K562 (cell line): ENCODE data around the gene TRUB2. TPM values are rescaled to one million over a fixed set of nuclear protein-coding genes. Genes with fewer than 3 reads are reported as not detected.
"Not testable (repeated sequence)": the region's sequence is repeated elsewhere in the genome, so short reads cannot be mapped to it uniquely, and the experiment has no call there.

Experiments used
- HMG20A ChIP-seq: fragments of 450-650 bp; formaldehyde crosslinking; conservative IDR thresholded peaks from 2 replicates; pipeline ENCODE4 v1.4.0; 2020; ENCODE audit warnings: mild to moderate bottlenecking, mixed read lengths
- KLF13 ChIP-seq: fragments of 450-650 bp; IDR thresholded peaks from 2 replicates; pipeline ENCODE4 v1.6.1; 2016; ENCODE audit warnings: missing genetic modification characterization, low read depth, mild to moderate bottlenecking, missing compliant biosample characterization, moderate library complexity, borderline replicate concordance
- KLF6 ChIP-seq: fragments of 250-450 bp; sonication (Bioruptor Pico); IDR thresholded peaks from 2 replicates; pipeline ENCODE4 v1.4.0; 2020; ENCODE audit warnings: mild to moderate bottlenecking, moderate library complexity, borderline replicate concordance
- MYC ChIP-seq, 2 experiments: fragments of 250-450 bp in 1 of 2; sonication (Bioruptor Pico) in 1 of 2; IDR thresholded peaks; 2 replicates each; pipeline versions ENCODE4 v1.5.1 to v1.6.1; 2012 to 2021; ENCODE audit warnings: low read depth in 2 of 2, borderline replicate concordance in 1 of 2, improper control_type of control experiment in 1 of 2, low read length in 1 of 2, mild to moderate bottlenecking in 1 of 2, moderate library complexity in 1 of 2
- OTX1 ChIP-seq: fragments of 450-650 bp; formaldehyde crosslinking; IDR thresholded peaks from 2 replicates; pipeline ENCODE4 v1.4.0; 2022; ENCODE audit warnings: mild to moderate bottlenecking
- SRF ChIP-seq, 2 experiments: fragments of 250-450, 450-650 bp in 1 of 2; sonication (Bioruptor Pico) in 1 of 2; sonication (generic) in 1 of 2; formaldehyde crosslinking; IDR thresholded peaks; 2 replicates each; pipeline versions ENCODE4 v1.5.0 to v1.5.1; 2020 to 2022; ENCODE audit warnings: mild to moderate bottlenecking in 1 of 2, missing genetic modification reagents in 1 of 2
- TBL1XR1 ChIP-seq, 2 experiments: IDR thresholded peaks; 2 replicates each; pipeline ENCODE4 v1.6.1; 2012; ENCODE audit warnings: improper control_type of control experiment in 2 of 2, low read length in 2 of 2, mild to moderate bottlenecking in 1 of 2
- ZNF134 ChIP-seq: fragments of 250-450 bp; sonication (Bioruptor Pico); conservative IDR thresholded peaks from 2 replicates; pipeline ENCODE4 v1.4.0; 2020
- ZNF174 ChIP-seq: fragments of 250-450 bp; sonication (Bioruptor Pico); IDR thresholded peaks from 2 replicates; pipeline ENCODE4 v1.4.0; 2020; ENCODE audit warnings: mild to moderate bottlenecking
- ZNF57 ChIP-seq: fragments of 450-650 bp; formaldehyde crosslinking; IDR thresholded peaks from 2 replicates; pipeline ENCODE4 v1.4.0; 2020; ENCODE audit warnings: mild to moderate bottlenecking, moderate library complexity
- polyA plus RNA-seq, 8 experiments: library from polyadenylated mRNA; depleted of rRNA in 4 of 8; stranded (reverse) in 5 of 8; unstranded in 3 of 8; fragments of >200 nt; fragmentation: Nextera tagmentation in 2 of 8; fragmentation: Illumina TruSeq in 1 of 8; extraction: Ambion mirVana in 2 of 8; extraction: Trizol in 1 of 8; gene quantifications; 2 replicates each; pipeline versions ENCODE4 v1.2.1 to v1.2.3, GENCODE V29; 2011 to 2014; ENCODE audit warnings: inconsistent platforms in 1 of 8, missing spikeins in 1 of 8
- total RNA-seq, 7 experiments: library from RNA; depleted of rRNA in 6 of 7; stranded (reverse); fragments of >200 nt in 6 of 7; fragmentation: Illumina TruSeq in 2 of 7; extraction: Trizol in 2 of 7; gene quantifications; 2 replicates each; pipeline versions ENCODE4 v1.2.1 to v1.2.3, GENCODE V29; 2011 to 2021; ENCODE audit warnings: low replicate concordance in 1 of 7
- TF ChIP-seq, protein P1 (sequence below): fragments of 250-450 bp; sonication (Bioruptor Pico); IDR thresholded peaks from 2 replicates; pipeline ENCODE4 v1.4.0; 2020; ENCODE audit warnings: mild to moderate bottlenecking
- TF ChIP-seq, protein P2 (sequence below): fragments of 450-650 bp; formaldehyde crosslinking; IDR thresholded peaks from 2 replicates; pipeline ENCODE4 v1.4.0; 2020; ENCODE audit warnings: mild to moderate bottlenecking, moderate library complexity
- TF ChIP-seq, protein P3 (sequence below): fragments of 250-450 bp; sonication (Bioruptor Pico); IDR thresholded peaks from 2 replicates; pipeline ENCODE4 v1.8.0; 2022; ENCODE audit warnings: moderate library complexity, mild to moderate bottlenecking, inconsistent platforms
- TF ChIP-seq, protein P4 (sequence below): fragments of 250-450 bp; sonication (Bioruptor Pico); IDR thresholded peaks from 2 replicates; pipeline ENCODE4 v1.4.0; 2020; ENCODE audit warnings: mild to moderate bottlenecking, moderate library complexity, borderline replicate concordance
- TF ChIP-seq, protein P5 (sequence below), 2 experiments: fragments of 450-650 bp in 1 of 2; sonication (generic) in 1 of 2; formaldehyde crosslinking in 1 of 2; IDR thresholded peaks in 1 of 2; conservative IDR thresholded peaks in 1 of 2; 2 replicates each; pipeline versions ENCODE4 v1.6.1 to v1.8.1; 2016 to 2023; ENCODE audit warnings: mild to moderate bottlenecking in 2 of 2, moderate library complexity in 2 of 2, inconsistent platforms in 1 of 2, missing genetic modification reagents in 1 of 2

The TRUB2 gene
- total and polyA plus RNA-seq, 9 of the 15 experiments (the other 6 are each of a cell fraction or from before 2014, with no cell fraction given): 9.3 to 110 (median 63.0) TPM

DNA sequence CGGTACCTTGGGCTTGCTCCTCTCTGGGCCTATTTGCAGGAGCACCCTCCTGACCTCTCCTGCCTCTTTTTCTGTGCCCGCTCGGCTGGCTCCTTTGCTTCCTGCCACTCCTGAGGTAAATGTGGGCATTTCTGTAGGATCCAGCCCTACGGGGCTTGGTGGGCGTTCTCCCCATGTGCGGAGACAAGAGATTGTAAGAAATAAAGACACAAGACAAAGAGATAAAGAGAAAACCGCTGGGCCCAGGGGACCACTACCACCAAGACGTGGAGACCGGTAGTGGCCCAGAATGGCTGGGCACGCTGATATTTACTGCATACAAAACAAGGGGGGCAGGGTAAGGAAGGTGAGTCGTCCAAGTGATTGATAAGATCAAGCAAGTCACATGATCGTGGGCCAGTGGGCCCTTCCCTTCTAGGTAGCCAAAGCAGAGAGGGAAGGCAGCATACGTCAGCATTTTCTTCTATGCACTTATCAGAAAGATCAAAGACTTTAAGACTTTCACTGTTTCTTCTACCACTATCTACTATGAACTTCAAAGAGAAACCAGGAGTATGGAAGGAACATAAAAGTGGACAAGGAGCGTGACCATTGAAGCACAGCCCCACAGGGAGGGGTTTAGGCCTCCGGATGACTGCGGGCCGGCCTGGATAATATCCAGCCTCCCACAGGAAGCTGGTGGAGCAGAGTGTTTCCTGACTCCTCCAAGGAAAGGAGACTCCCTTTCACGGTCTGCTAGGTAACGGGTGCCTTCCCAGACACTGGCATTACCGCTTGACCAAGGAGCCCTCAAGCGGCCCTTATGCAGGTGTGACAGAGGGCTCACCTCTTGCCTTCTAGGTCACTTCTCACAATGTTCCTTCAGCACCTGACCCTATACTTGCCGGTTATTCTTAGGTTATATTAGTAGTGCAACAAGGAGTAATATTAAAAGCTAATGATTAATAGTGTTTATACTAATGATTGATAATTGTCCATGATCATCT, 42.9 kb downstream of the TRUB2 start (continued):
- TF ChIP-seq OTX1 (CRISPR knock-in tag): peak; percentile 88
- peak; percentile 71; the same call in 1 of the 2 replicates for TF ChIP-seq KLF6 (CRISPR knock-in tag)
- peak in 1 of 2 experiments; percentile 36; a peak in 1 of 4 replicates for TF ChIP-seq TBL1XR1 (IDR thresholded peaks at IDR 0.05; ENCODE audit: low read length in 2 of 2)
- TF ChIP-seq KLF13 (tag): 0 out of 2 replicates have a peak, but pooled peaks have one; percentile 28
- TF ChIP-seq, protein P1, sequence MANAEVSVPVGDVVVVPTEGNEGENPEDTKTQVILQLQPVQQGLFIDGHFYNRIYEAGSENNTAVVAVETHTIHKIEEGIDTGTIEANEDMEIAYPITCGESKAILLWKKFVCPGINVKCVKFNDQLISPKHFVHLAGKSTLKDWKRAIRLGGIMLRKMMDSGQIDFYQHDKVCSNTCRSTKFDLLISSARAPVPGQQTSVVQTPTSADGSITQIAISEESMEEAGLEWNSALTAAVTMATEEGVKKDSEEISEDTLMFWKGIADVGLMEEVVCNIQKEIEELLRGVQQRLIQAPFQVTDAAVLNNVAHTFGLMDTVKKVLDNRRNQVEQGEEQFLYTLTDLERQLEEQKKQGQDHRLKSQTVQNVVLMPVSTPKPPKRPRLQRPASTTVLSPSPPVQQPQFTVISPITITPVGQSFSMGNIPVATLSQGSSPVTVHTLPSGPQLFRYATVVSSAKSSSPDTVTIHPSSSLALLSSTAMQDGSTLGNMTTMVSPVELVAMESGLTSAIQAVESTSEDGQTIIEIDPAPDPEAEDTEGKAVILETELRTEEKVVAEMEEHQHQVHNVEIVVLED (CRISPR knock-in tag): peak; percentile 48
- TF ChIP-seq, protein P2, sequence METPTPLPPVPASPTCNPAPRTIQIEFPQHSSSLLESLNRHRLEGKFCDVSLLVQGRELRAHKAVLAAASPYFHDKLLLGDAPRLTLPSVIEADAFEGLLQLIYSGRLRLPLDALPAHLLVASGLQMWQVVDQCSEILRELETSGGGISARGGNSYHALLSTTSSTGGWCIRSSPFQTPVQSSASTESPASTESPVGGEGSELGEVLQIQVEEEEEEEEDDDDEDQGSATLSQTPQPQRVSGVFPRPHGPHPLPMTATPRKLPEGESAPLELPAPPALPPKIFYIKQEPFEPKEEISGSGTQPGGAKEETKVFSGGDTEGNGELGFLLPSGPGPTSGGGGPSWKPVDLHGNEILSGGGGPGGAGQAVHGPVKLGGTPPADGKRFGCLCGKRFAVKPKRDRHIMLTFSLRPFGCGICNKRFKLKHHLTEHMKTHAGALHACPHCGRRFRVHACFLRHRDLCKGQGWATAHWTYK (CRISPR knock-in tag): peak; percentile 88
- TF ChIP-seq ZNF174 (CRISPR knock-in tag): peak; percentile 79; the same call in 1 of the 2 replicates
- TF ChIP-seq, protein P3, sequence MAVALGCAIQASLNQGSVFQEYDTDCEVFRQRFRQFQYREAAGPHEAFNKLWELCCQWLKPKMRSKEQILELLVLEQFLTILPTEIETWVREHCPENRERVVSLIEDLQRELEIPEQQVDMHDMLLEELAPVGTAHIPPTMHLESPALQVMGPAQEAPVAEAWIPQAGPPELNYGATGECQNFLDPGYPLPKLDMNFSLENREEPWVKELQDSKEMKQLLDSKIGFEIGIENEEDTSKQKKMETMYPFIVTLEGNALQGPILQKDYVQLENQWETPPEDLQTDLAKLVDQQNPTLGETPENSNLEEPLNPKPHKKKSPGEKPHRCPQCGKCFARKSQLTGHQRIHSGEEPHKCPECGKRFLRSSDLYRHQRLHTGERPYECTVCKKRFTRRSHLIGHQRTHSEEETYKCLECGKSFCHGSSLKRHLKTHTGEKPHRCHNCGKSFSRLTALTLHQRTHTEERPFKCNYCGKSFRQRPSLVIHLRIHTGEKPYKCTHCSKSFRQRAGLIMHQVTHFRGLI (CRISPR knock-in tag): peak; percentile 29; the same call in 1 of the 2 replicates
- TF ChIP-seq HMG20A (CRISPR knock-in tag): peak; percentile 69
- TF ChIP-seq ZNF134 (CRISPR knock-in tag): peak; percentile 48; the same call in 1 of the 2 replicates
- peak; percentile 77 for TF ChIP-seq ZNF57
- TF ChIP-seq SRF (CRISPR knock-in tag; IDR thresholded peaks at IDR 0.05): 0 out of 4 replicates have a peak, but pooled peaks of 1 of the 2 experiments have one; percentile 37
- TF ChIP-seq, protein P4, sequence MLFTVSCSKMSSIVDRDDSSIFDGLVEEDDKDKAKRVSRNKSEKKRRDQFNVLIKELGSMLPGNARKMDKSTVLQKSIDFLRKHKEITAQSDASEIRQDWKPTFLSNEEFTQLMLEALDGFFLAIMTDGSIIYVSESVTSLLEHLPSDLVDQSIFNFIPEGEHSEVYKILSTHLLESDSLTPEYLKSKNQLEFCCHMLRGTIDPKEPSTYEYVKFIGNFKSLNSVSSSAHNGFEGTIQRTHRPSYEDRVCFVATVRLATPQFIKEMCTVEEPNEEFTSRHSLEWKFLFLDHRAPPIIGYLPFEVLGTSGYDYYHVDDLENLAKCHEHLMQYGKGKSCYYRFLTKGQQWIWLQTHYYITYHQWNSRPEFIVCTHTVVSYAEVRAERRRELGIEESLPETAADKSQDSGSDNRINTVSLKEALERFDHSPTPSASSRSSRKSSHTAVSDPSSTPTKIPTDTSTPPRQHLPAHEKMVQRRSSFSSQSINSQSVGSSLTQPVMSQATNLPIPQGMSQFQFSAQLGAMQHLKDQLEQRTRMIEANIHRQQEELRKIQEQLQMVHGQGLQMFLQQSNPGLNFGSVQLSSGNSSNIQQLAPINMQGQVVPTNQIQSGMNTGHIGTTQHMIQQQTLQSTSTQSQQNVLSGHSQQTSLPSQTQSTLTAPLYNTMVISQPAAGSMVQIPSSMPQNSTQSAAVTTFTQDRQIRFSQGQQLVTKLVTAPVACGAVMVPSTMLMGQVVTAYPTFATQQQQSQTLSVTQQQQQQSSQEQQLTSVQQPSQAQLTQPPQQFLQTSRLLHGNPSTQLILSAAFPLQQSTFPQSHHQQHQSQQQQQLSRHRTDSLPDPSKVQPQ (CRISPR knock-in tag): peak; percentile 61; the same call in 1 of the 2 replicates
- peak; percentile 54 for TF ChIP-seq MYC (IDR thresholded peaks at IDR 0.05; ENCODE audit: low read depth, low read length)
- TF ChIP-seq MYC (CRISPR knock-in tag; IDR thresholded peaks at IDR 0.05; ENCODE audit: borderline replicate concordance, low read depth): 0 out of 2 replicates have a peak, but pooled peaks have one; percentile 24
- TF ChIP-seq, protein P5, sequence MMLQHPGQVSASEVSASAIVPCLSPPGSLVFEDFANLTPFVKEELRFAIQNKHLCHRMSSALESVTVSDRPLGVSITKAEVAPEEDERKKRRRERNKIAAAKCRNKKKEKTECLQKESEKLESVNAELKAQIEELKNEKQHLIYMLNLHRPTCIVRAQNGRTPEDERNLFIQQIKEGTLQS (IDR thresholded peaks at IDR 0.05): not testable (repeated sequence)
- TF ChIP-seq, protein P5 (CRISPR knock-in tag; conservative IDR thresholded peaks at IDR 0.05): peak; percentile 84
